Gastroesophageal sphincter (tissue), 4 donors: ENCODE results near the gene FMNL1. TPM values are rescaled to one million over a fixed set of nuclear protein-coding genes. Genes with fewer than 3 reads are reported as not detected.

Experiments used
- ATAC-seq: fragments of 150-250 bp; one replicate; pipeline ENCODE4 v1.9.1; 2016; ENCODE audit warnings: mild to moderate bottlenecking, moderate library complexity
- H3K27ac ChIP-seq, 4 donors: fragments of 200-600 bp; sonication (generic) in 3 of 4; 1 replicate in 3 of 4; 2 replicates in 1 of 4; pipeline ENCODE4 v1.5.1; 2016 to 2019
- H3K27me3 ChIP-seq: fragments of 200-600 bp; sonication (generic); one replicate; pipeline ENCODE4 v1.5.1; 2019
- H3K36me3 ChIP-seq, 2 donors: fragments of 200-600 bp; sonication (generic); one replicate each; pipeline ENCODE4 v1.5.1; 2019; ENCODE audit warnings: control low read depth in 1 of 2
- H3K4me1 ChIP-seq, 3 donors: fragments of 200-600 bp; sonication (generic); 1 replicate in 2 of 3; 2 replicates in 1 of 3; pipeline ENCODE4 v1.5.1; 2016 to 2019; ENCODE audit warnings: control low read depth in 2 of 3
- H3K4me3 ChIP-seq, 2 donors: fragments of 200-600 bp; sonication (generic); one replicate each; pipeline ENCODE4 v1.5.1; 2019; ENCODE audit warnings: mild to moderate bottlenecking in 1 of 2, moderate library complexity in 1 of 2
- H3K9me3 ChIP-seq, 3 donors: fragments of 200-600 bp; sonication (generic); one replicate each; pipeline ENCODE4 v1.5.1; 2017 to 2019; ENCODE audit warnings: control low read depth in 2 of 3
- CTCF ChIP-seq, 4 experiments: fragments of 200-600 bp in 2 of 4; fragments of 450-650 bp in 2 of 4; sonication (generic) in 1 of 4; IDR thresholded peaks; one replicate each; pipeline ENCODE4 v1.5.1; 2017 to 2019; ENCODE audit warnings: antibody characterized with exemption in 4 of 4, mild to moderate bottlenecking in 2 of 4, moderate library complexity in 2 of 4
- EP300 ChIP-seq: sonication (generic); formaldehyde crosslinking; IDR thresholded peaks from one replicate; pipeline ENCODE4 v1.6.1; 2017; ENCODE audit warnings: antibody characterized with exemption, mild to moderate bottlenecking
- POLR2A ChIP-seq, 2 donors: fragments of 450-650 bp; IDR thresholded peaks; one replicate each; pipeline ENCODE4 v1.6.1; 2017; ENCODE audit warnings: antibody characterized with exemption in 2 of 2, mild to moderate bottlenecking in 2 of 2, moderate library complexity in 1 of 2
- POLR2AphosphoS5 ChIP-seq: sonication (generic); formaldehyde crosslinking; IDR thresholded peaks from one replicate; pipeline ENCODE4 v1.6.1; 2017; ENCODE audit warnings: antibody characterized with exemption
- WGBS, 2 donors: methylation state at CpG; one replicate each; pipeline ENCODE4 v1.1.5; 2018; ENCODE audit warnings: low coverage in 1 of 2; 5-methylcytosine and 5-hydroxymethylcytosine counted together
- total RNA-seq, 4 donors: library from RNA; depleted of rRNA; stranded (reverse); fragments of >200 nt; gene quantifications; one replicate each; pipeline ENCODE4 v1.1.0, GENCODE V29; 2016

The FMNL1 gene
- total RNA-seq, 4 donors from 2014 or later = 12.0 to 21.9 (median 14.9) TPM

- Histone ChIP-seq H3K27me3 (no peaks in the 10 kb centered on the region), H3K27ac (peak overlapping the region in 1 of 4 donors; percentile 74), H3K4me3 (no peak overlapping the region), H3K4me1 (peaks cover 0 to 31% (median 19%) of the 10 kb centered on the region in 3 donors), H3K9me3 (no peaks in the 10 kb centered on the region), H3K36me3 (no peaks in the 10 kb centered on the region)
- TF ChIP-seq CTCF (IDR thresholded peaks at IDR 0.05) (no peak), EP300 (no peak), POLR2A (IDR thresholded peaks at IDR 0.05) (no peak), POLR2AphosphoS5 (no peak)
- 80 to 100% methylated on average over 1 of the region's 7 CpGs for WGBS, 2 donors
- ATAC-seq = no peak
Measured at GRCh38 chr17:45177563-45177962, 44.1 kb upstream of the FMNL1 start.

GRCh38 chr17:45184144-45184543 is 37.5 kb upstream of the FMNL1 start:
- no peak for ATAC-seq
- no peaks in the 10 kb centered on the region for H3K27me3 ChIP-seq
- H3K4me3 ChIP-seq = no peak overlapping the region
- no peaks in the 10 kb centered on the region for H3K36me3 ChIP-seq
- H3K27ac ChIP-seq = no peak overlapping the region
- TF ChIP-seq EP300 (no peak), POLR2A (IDR thresholded peaks at IDR 0.05) (no peak), POLR2AphosphoS5 (no peak), CTCF (IDR thresholded peaks at IDR 0.05) (no peak)
- WGBS, 2 donors = 82 to 93% methylated on average over 1 to 5 of the region's 5 CpGs
- H3K9me3 ChIP-seq = no peaks in the 10 kb centered on the region
- H3K4me1 ChIP-seq = no peaks in the 10 kb centered on the region

GRCh38 chr17:45186801-45187354 is 34.8 kb upstream of the FMNL1 start:
- H3K4me1 ChIP-seq = no peaks in the 10 kb centered on the region
- H3K4me3 ChIP-seq = no peak overlapping the region
- ATAC-seq = no peak
- WGBS, 2 donors = 63 to 64% methylated on average over 3 to 5 of the region's 7 CpGs
- H3K9me3 ChIP-seq = no peaks in the 10 kb centered on the region
- no peak for TF ChIP-seq EP300
- TF ChIP-seq POLR2A (IDR thresholded peaks at IDR 0.05) = no peak
- TF ChIP-seq CTCF (IDR thresholded peaks at IDR 0.05) = no peak
- no peak for TF ChIP-seq POLR2AphosphoS5
- H3K27ac ChIP-seq = no peak overlapping the region
- H3K36me3 ChIP-seq = no peaks in the 10 kb centered on the region
- H3K27me3 ChIP-seq = no peaks in the 10 kb centered on the region

- no peaks in the 10 kb centered on the region for H3K36me3 ChIP-seq
- H3K4me1 ChIP-seq = no peaks in the 10 kb centered on the region
- ATAC-seq = no peak
- H3K4me3 ChIP-seq = no peak overlapping the region
- H3K9me3 ChIP-seq = no peaks in the 10 kb centered on the region
- no peak overlapping the region for H3K27ac ChIP-seq
- H3K27me3 ChIP-seq = no peaks in the 10 kb centered on the region
- TF ChIP-seq POLR2AphosphoS5 (no peak), POLR2A (IDR thresholded peaks at IDR 0.05) (no peak), EP300 (no peak), CTCF (IDR thresholded peaks at IDR 0.05) (no peak)
- 71 to 100% methylated on average over 1 to 2 of the region's 2 CpGs for WGBS, 2 donors
Measured at GRCh38 chr17:45189009-45189408, 32.7 kb upstream of the FMNL1 start.

GRCh38 chr17:45190503-45191255 is 31.0 kb upstream of the FMNL1 start:
- Histone ChIP-seq H3K9me3 (no peaks in the 10 kb centered on the region), H3K27ac (no peak overlapping the region), H3K4me1 (no peaks in the 10 kb centered on the region), H3K27me3 (no peaks in the 10 kb centered on the region), H3K36me3 (no peaks in the 10 kb centered on the region), H3K4me3 (no peak overlapping the region)
- ATAC-seq = no peak
- no peak for TF ChIP-seq CTCF (IDR thresholded peaks at IDR 0.05)
- WGBS, 2 donors = 72 to 74% methylated on average over 6 to 11 of the region's 11 CpGs
